HG02798 (cell line): ENCODE measurements around the gene OPA1.

Source experiments
- ATAC-seq: cut with Tn5 transposase; IDR thresholded peaks from one replicate; pipeline ENCODE4 v1.9.1; 2021; ENCODE audit warnings: mild to moderate bottlenecking; ENCODE audit not compliant: unreplicated experiment, poor library complexity

Gene OPA1, protein sequence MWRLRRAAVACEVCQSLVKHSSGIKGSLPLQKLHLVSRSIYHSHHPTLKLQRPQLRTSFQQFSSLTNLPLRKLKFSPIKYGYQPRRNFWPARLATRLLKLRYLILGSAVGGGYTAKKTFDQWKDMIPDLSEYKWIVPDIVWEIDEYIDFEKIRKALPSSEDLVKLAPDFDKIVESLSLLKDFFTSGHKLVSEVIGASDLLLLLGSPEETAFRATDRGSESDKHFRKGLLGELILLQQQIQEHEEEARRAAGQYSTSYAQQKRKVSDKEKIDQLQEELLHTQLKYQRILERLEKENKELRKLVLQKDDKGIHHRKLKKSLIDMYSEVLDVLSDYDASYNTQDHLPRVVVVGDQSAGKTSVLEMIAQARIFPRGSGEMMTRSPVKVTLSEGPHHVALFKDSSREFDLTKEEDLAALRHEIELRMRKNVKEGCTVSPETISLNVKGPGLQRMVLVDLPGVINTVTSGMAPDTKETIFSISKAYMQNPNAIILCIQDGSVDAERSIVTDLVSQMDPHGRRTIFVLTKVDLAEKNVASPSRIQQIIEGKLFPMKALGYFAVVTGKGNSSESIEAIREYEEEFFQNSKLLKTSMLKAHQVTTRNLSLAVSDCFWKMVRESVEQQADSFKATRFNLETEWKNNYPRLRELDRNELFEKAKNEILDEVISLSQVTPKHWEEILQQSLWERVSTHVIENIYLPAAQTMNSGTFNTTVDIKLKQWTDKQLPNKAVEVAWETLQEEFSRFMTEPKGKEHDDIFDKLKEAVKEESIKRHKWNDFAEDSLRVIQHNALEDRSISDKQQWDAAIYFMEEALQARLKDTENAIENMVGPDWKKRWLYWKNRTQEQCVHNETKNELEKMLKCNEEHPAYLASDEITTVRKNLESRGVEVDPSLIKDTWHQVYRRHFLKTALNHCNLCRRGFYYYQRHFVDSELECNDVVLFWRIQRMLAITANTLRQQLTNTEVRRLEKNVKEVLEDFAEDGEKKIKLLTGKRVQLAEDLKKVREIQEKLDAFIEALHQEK

DNA sequence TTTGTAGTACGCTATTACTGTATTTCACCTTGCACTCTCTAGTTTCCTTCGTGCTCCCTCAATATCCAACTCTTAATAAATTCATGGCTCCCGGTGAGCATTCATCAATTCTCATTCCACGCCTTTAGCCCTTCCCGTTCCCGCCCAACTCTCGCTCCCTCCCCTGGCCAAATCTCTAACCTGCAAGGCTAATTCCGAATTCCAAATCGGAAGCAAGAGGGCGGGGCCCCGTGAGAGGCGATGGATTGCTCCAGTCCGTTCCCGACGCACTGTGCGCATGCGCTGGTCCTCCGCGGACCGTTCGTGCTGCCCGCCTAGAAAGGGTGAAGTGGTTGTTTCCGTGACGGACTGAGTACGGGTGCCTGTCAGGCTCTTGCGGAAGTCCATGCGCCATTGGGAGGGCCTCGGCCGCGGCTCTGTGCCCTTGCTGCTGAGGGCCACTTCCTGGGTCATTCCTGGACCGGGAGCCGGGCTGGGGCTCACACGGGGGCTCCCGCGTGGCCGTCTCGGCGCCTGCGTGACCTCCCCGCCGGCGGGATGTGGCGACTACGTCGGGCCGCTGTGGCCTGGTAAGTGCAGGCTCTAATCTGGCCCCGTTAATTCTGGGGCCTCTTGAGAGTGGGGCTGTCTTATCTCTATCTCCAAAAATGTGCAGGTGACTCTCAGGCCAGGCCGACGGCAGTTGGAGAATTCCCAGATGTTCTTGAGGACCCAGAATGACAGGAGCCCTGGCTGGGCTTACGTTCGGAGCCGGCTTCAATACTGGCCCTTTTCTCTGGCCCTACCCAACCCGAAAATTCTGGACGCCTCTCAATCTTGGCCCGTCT lies at the start of gene OPA1:
Gene OPA1 (plus strand): TSS at position 368 of the 827 bp plus-strand sequence. CDS start 170 bp downstream, at position 538.
- ATAC-seq, result peak; percentile 98

DNA sequence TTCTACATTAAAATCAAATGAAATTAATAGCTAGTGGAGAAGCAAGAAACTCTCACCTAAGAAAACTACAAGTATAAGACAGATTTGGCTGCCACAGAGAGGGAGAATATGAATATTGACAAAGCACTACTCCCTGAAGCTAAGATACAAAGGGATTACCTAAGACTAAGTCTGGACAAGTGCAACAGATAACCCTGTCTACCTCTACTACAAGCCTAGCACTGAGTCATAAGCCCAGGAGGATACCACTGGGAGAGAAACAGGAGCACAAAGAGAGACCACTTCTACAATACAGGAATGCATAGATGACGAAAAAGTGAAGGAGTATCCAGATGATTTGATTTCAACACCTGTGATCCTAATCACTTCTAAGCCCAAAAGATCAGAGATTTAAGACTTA lies 48.7 kb upstream of the OPA1 start:
- no peak for ATAC-seq

DNA sequence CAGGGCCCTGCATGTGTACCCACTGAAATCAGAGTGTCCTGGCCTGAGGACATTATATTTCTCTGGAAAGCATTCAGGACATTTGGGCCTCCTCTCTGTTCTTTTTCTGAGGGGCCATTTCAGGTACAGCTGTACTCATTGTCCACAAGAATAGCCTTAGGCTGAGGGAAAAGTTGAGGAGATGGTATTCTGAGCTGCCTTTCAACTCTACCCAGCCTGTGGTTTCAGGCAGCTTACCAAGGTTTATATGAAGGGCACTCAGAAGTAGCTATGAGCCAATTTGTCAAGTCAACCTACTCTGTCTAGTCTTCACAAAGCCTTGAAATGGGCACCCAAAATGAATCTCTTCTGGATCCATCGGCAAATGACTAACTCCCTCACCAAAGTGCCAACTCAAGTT lies 47.7 kb upstream of the OPA1 start:
- no peak for ATAC-seq

DNA sequence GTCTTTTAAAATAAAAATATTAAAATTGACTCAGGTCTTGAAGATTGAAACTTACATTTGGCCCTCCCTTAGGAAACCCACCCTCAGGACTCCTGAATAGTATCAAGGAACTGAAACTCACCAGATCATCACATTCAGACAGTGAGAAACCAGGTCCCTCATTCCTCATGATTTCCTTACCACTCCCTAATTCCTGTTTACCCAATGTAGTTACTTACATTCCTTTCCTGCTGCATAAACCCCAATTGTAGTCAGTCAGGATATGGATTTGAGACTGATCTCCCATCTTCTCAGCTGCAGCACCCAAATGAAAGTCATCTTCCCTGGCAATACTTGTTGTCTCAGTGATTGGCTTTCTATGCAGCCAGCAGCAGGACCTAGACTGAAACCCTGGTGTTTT lies 46.9 kb upstream of the OPA1 start:
- no peak for ATAC-seq

DNA sequence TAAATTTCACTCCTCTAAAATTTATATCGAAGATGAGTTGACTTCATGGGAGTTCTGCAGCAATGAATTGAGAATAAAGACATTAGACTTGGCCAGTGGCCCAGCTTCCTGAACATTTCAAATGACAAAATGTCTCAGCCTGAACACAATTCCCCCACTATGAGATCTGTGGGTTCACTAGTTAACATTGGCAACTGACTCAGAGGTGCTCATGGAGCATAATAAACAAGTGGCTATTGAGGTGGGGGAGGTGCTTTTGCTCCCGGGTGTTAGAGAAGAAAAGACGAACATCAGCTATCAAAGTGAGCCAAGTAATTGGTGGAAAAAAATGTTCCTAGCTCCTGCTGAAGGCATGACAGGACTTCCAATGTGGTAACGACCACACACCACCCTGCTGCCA lies 44.6 kb upstream of the OPA1 start:
- no peak for ATAC-seq

DNA sequence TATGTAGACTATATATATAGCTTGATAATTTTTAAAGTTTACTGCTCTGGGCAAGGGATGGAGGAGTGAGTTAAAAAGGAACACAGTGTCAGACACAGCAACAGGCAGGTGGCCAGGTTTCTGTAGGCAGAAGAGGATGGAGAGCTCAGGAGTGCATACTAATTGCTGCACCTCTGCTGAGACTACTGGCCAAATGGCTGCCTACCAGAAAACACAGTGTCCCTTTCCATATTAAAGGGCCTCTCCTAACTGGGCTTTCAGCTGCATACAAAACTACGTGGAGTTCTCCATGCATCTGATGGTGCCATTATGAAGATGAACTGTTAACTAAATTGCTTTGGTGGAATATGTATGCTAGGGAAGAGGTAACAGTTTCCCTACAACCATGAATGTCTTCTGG lies 40.1 kb upstream of the OPA1 start:
- no peak for ATAC-seq

DNA sequence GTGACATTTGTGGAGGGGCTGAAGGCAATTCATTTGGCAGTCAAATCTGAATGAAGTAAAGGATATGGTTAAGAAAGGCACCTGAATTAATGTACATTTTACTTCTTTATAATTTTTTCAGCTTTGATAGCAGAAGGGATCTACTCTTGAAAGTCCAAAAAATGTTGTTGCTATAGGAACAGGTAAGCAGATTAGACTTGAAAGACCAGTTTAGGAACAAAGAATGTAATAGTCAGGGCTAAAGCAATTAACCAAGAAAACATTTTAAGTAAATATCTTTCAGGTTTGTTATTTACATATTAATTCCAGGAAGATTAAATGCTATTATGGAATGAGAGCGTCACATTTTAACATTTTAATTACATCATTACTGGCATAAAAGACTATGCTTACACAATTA lies 39.4 kb upstream of the OPA1 start:
- no peak for ATAC-seq

DNA sequence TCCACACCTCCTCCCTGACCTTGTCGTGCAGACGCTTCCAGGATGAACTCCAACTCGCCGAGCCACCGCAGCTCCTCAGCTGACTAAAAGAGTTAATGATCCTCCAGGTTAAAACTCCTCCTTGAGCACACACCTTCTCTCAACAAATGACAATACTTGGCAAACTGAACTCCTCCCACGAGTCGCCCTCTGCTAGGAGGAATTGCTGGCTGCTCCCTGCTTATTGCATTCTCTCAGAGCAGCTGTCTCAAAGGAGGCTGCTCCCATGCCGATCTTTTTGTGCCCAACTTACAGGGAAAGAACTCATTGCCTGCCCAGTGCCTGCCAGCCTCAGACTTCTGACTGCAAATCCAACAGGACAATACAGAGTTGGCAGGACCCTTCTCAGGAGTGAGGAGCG lies 38.2 kb upstream of the OPA1 start, which contains the start of gene ATP13A4:
Gene ATP13A4 (minus strand): TSS at position 85 of the 400 bp plus-strand sequence. CDS start 96 bp downstream, outside the sequence.
- ATAC-seq, result no peak

DNA sequence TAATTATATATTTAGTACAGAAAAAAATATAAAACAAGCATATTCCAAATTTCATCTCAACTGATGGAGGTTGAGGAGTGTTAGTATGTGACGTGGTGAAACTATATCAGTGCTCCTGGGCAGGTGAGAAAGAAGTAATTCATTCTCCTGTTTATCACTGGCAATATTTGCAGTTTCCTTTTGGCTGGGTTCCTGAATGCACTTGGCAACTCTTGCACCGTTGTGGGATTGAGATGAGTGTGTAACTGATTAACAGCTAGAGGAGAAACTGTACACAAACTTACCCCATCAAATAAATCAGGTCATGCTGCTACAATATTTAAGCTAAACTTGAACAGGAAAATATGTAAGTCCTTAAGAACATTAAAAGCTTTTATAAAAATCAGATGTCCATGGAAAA lies 36.2 kb upstream of the OPA1 start:
- ATAC-seq, result no peak

DNA sequence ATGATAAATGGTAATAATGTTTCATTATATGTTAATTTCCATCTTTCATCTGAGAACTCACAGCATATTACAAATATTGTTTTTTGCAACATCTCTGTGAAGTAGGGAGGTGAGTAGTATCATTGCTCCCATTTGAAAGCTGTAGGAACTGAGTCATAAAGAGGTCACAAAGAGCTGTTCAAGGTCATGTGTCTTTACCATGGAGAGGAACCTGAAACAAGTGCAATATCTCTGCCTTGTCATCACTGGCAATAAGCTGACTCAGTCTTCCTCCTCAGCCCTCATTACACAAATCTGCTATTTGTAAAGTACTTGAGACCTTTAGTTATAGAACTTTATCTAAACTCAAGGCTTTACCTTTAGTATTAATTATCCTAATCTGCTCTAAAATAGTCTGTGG lies 33.9 kb upstream of the OPA1 start:
- no peak for ATAC-seq

DNA sequence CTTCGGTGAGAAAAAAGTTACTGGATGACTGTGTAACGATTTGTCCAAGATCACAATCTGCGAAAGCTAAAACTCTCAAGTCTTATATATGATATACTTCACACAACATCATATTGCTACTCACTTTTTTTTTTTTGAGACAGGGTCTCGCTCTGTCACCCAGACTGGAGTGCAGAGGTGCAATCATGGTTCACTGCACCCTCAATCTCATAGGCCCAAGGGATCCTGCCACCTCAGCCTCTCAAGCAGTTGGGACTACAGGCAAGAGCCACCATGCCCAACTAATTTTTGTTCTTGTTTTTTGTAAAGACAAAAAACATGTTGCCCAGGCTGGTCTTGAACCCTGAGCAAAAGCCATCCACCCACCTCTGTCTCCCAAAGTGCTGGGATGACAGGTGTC lies 32.9 kb upstream of the OPA1 start:
- no peak for ATAC-seq

DNA sequence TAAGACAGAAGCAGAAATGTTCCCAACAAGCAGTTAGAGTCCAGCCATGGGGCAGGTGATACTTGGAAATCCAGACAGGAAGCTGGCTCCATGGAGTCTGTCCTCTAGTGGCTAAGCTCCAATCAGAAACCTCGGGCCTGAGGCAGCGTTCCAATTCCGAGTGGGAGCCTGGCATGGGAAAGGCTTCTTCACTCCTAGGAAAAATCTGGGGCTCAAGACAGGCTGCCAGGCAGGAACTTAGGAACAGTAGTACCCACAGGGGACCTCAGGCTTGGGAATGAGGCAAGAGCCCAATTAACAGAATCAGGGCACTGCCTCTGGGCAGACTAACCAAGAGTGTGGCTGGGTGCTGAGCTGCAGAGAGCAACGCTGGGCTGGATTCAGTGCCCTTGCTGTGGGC lies 32.1 kb upstream of the OPA1 start:
- ATAC-seq, result no peak

DNA sequence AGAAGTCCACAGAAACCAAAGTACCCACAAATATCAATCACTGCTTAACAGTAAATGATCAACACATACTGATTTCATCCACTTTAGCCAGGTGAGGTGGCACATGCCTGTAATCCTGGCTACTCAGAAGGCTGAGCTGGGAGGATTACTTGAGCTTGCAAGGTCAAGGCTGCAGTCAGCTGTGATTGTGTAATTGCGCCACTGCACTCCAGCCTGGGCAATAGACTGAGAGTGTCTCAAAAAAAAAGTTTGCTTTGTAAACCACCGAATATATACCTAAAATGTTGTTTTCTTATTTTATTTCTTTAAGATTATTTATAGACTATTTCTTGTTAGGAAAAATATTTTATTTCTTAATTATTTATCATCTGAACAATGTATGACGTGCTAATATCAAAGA lies 29.6 kb upstream of the OPA1 start:
- ATAC-seq, result no peak

DNA sequence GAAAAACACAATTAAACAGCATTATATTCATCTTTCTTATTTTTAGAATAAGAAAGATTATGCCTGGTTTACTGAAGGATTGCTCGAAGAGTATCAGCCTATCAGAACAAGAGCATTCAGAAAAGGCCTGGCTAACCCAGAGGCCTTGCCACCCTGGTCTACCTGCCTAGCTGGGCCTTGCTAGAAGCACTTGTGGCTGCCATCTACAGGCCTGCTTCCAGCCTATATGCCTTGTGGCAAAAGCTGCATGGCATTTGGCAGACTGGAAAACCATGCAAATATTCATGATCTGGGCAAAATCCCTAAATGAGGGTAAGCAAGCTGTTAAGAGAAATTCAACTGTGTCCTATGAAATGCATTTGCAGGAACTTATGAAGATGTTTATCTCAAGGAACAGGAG lies 29.0 kb upstream of the OPA1 start:
- ATAC-seq, result no peak

DNA sequence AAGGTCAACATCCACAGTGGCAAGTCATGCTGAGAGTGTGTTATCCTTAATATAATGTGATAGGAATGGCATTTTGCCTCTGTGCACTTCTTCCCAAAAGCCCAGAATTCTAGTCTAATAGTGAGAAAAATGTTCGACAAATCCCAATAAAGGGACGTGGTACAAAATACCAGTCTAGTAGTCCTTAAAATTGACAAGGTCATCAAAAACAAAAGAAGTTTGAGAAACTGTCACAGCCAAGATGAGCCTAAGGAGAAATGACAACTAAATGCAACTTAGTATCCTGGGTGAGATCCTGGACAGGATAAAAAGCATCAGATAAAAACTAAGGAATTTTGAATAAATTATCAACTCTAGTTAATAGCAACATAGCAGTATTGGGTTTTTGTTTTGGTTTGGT lies 23.9 kb upstream of the OPA1 start:
- ATAC-seq, result no peak

DNA sequence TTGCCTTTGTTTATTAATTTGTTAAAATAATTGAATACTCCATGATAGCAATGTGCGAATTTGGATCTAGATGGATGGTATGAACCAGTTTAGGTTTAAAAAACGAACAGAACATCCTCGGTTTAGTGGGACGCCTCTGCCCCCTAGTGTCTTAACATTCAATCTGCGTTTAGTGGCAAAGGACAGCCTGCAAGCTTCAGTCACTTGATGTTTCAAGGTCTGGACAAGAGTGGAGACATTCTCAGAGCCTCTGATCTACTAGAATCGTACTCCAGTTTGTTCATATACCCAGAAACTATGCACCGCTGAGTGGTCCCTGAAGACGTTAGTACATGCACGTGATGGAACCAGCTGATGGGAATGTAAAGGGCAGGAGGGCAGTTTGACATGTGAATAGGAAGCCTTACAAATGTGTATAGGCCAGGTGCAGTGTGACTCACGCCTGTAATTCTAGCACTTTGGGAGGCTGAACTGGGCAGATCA lies 20.5 kb upstream of the OPA1 start:
- ATAC-seq, result peak; percentile 87

DNA sequence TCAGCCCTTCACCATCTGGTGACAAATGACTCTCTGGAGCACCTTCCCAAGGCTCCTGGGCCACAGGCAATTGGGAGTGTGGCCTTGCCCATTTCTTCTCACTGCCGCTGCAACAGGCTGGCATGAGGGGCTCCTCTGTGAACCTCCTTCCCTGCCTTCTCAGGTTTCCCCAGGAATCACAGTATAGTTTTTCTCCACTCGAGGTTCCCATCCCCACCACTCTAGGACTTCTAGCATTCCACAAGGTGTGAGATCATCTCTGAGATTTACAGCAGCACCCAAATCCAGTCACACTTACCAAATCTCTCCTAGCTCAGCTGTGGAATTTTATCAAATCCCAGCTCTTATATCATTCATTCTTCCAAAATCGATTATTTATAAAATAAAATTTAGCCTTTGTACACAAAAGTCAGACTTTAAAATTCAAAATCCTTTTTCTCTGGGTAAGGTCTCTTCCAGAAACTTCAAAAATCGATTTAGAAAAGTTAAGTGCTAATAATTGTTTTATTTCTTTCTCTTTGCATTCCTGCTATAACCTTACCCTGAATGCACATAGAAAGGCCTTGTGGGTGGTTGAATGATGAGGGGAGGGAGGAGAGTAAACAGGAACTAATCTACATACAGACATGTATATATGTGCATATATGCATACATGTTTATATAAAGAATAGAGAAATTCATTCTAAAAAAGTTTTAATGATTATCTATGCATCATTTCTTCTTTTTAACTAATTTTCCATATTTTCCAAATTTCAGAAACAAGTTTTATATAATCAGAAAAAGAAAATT lies 19.4 kb upstream of the OPA1 start:
- no peak for ATAC-seq

DNA sequence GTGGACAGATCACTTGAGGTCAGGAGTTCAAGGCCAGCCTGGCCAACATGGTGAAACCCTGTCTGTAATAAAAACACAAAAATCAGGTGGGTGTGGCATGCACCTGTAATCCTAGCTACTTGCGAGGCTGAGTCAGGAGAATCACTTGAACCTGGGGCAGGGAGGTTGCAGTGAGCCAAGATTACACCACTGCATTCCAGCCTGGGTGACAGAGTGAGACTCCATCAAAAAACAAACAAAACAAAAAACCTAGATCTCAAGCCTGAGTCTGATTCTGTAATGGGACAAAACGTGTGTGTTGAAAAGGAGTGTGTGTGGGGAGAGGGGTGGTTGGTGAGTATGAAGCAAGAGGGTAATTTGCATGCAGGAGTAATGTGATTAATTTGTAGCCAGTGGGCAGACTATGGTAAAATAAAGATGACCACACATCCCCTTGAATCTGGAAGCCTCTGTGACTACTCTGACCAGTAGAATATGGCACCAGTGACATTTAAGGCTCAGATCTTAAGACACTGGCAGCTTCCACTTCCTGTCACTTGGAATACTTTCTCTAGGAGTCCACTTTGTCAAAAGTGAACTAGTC lies 18.4 kb upstream of the OPA1 start:
- no peak for ATAC-seq

DNA sequence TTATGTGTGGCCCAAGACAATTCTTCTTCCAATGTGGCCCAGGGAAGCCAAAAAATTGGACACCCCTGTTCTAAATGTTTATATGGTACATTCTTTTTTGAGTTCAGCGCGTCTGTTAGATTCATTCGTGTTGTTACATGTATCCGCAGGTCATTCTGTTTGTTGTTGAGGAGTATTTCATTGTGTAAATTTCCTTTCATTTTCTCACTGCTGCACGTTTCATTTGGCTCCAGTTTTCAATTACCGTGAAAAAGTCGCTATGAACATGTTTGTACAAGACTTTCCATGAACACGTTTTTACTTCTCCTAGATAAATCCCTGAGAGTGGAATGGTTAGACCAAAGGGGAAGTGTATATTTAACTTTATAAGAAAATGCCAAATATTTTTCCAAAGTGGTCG lies 7.5 kb upstream of the OPA1 start:
- no peak for ATAC-seq
